Mucosa of descending colon (tissue), 3 donors: ENCODE measurements around the gene NFYA. TPM values are rescaled to one million over a fixed set of nuclear protein-coding genes. Genes with fewer than 3 reads are reported as not detected.
A peak's percentile ranks its signal among the peaks of the same experiment; 100 is the strongest.

Experiments
- ATAC-seq: fragments of 200-7000 bp; cut with Tn5 transposase; one replicate; pipeline ENCODE4 v1.9.1; 2020; ENCODE audit warnings: mild to moderate bottlenecking, moderate library complexity
- DNase-seq, 3 donors: peaks; one replicate each; pipeline ENCODE4 v3.0.0-alpha.2; 2020
- H3K36me3 ChIP-seq: fragments of 200-600 bp; one replicate; pipeline ENCODE4 v1.8.0; 2021; ENCODE audit warnings: low read depth, mild to moderate bottlenecking
- H3K4me1 ChIP-seq: fragments of 200-600 bp; one replicate; pipeline ENCODE4 v1.8.0; 2021; ENCODE audit warnings: low read depth, mild to moderate bottlenecking
- H3K4me3 ChIP-seq: fragments of 200-600 bp; one replicate; pipeline ENCODE4 v1.8.0; 2021; ENCODE audit warnings: mild to moderate bottlenecking
- H3K9me3 ChIP-seq: fragments of 200-600 bp; one replicate; pipeline ENCODE4 v1.8.0; 2021; ENCODE audit warnings: mild to moderate bottlenecking
- intact Hi-C, 2 donors: fragments of 100-400 bp; cut with DNase I in 1 of 2; cut with micrococcal nuclease in 1 of 2; formaldehyde crosslinking; loops; one replicate each; pipeline versions ENCODE4 v1.11.0 to v1.11.1; 2022; cut with DNase I, micrococcal nuclease
- long read RNA-seq, 2 donors: library from polyadenylated mRNA; unstranded; transcript quantifications; one replicate each; pipeline ENCODE4 v2.0.0, GENCODE V29; 2019 to 2021
- total RNA-seq, 3 donors: library from RNA; stranded (reverse); fragmentation: NEBNext Ultra II Directional in 2 of 3; extraction: Animal tissue kit (Norgen Biotek cat#: 25700) in 2 of 3; gene quantifications; one replicate each; pipeline versions ENCODE4 v1.2.1 to v1.2.4, GENCODE V29; 2021 to 2023
- TF ChIP-seq, protein P1 (sequence below): fragments of 200-600 bp; IDR thresholded peaks from one replicate; pipeline ENCODE4 v1.8.0; 2022; ENCODE audit warnings: antibody characterized with exemption, mild to moderate bottlenecking
- donor health status: DM: no; HTN: no; CAD: no; lungs with moderate emphysema.
- donor health status: DM: no; HTN: no; CAD: no.
- donor health status: DM: no; HTN: yes; CAD: no.

The NFYA gene
- 10 to 100 TPM; 19.0 to 20.9 (median 20.2) TPM for total RNA-seq
- long read RNA-seq, donor 1, partial matches to known transcripts, result 1 of 11 reads
- long read RNA-seq, donor 1, other reads (novel, unspliced or antisense), result 5 of 11 reads
- long read RNA-seq, donor 2, partial matches to known transcripts, result 2 of 6 reads
- long read RNA-seq, donor 2, other reads (novel, unspliced or antisense), result 2 of 6 reads

DNA sequence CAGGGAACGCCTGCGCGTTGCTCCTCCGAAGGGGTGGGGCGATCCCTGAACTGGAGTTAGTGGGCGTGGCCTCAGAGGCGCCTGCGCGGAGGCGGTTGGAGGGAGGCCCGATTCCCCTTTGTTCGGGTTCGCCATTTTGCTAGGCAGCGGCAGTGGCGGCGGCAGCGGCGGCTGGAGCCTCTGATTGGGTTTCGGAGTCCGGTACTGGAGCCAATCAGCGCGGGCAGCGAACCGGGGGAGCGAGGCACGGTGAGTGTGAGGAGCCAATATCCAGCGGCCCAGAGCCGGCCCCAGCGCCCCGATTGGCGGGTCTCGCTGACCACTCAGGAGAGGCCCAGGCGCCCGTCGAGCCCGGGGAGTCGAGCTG lies at the start of gene NFYA:
TSS of gene NFYA (plus strand) at position 139 of the 367 bp plus-strand sequence. CDS start 6,116 bp downstream, outside the sequence.
- DNase-seq (peak in 2 of 3 donors; percentile 99 to 100), ATAC-seq (peak; percentile 84)
- TF ChIP-seq, protein P1, sequence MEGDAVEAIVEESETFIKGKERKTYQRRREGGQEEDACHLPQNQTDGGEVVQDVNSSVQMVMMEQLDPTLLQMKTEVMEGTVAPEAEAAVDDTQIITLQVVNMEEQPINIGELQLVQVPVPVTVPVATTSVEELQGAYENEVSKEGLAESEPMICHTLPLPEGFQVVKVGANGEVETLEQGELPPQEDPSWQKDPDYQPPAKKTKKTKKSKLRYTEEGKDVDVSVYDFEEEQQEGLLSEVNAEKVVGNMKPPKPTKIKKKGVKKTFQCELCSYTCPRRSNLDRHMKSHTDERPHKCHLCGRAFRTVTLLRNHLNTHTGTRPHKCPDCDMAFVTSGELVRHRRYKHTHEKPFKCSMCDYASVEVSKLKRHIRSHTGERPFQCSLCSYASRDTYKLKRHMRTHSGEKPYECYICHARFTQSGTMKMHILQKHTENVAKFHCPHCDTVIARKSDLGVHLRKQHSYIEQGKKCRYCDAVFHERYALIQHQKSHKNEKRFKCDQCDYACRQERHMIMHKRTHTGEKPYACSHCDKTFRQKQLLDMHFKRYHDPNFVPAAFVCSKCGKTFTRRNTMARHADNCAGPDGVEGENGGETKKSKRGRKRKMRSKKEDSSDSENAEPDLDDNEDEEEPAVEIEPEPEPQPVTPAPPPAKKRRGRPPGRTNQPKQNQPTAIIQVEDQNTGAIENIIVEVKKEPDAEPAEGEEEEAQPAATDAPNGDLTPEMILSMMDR, result peak; percentile 30
- Histone ChIP-seq H3K4me1 (peaks cover 37% of the 10 kb centered on the region), H3K36me3 (peaks cover 7% of the 10 kb centered on the region), H3K9me3 (no peaks in the 10 kb centered on the region), H3K4me3 (peak within 1 kb of the TSS; percentile 91)
- intact Hi-C loops, result no loop called here

DNA sequence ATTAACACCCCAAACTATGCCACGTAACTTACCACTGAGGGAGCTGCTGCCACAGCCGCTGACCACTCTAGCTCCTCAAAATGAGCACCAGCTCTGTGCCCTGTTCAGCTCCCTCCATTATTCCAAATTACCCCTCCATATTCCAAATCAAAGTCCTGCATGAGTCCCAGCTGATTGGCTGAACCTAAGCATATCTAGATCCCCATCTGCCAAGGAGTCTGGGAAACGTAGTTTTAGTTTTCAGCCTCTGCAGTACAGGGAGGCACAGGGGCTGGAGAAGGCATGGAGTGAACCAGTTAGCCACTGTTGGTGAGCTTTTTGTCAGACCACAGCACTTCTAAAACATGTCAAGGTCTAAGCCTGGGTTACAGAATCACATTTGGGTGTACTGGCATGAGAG lies 49.7 kb upstream of the NFYA start:
- DNase-seq (no peak), ATAC-seq (no peak)
- TF ChIP-seq, protein P1, result no peak
- H3K4me1 ChIP-seq, result peaks cover 6% of the 10 kb centered on the region
- H3K9me3 ChIP-seq, result no peaks in the 10 kb centered on the region
- intact Hi-C loops, result loop anchor here in 1 of 2 donors (10.0 kb wide), 1 partner anchor 128 kb away; no protein-coding TSS in a partner anchor
- H3K4me3 ChIP-seq, result no peak overlapping the region
- H3K36me3 ChIP-seq, result no peaks in the 10 kb centered on the region

DNA sequence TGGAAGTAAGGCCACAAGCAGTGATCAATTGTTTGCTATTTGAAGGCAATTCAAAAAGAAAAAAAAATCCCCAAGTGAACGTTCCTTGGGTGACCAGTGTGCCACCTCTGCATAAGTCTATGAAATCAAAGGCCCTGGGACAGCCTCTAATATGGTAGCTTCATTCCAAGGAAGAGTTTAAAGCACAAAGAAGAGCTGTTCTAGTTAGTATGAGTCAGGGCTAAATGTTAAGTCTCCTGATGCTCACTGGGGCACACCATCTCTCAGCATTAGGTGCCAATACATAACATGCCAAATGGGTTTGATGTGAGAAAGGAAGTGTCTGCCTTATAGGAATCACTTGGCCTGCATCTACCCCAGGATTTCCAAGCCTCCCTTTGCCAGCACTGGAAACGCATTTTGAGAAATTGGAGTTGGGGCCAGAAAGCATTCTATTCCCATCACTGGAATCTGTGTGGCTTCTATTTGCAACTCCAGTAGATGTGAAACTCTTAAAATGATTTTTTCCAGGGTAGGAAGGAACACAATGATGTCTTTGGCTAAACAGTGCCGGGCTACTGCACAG lies 46.7 kb upstream of the NFYA start:
- no peak for DNase-seq
- no peaks in the 10 kb centered on the region for H3K9me3 ChIP-seq
- peaks cover 6% of the 10 kb centered on the region for H3K4me1 ChIP-seq
- TF ChIP-seq, protein P1, result no peak
- intact Hi-C loops, result loop anchor here in 1 of 2 donors (10.0 kb wide), 1 partner anchor 131 kb away; no protein-coding TSS in a partner anchor
- no peak overlapping the region for H3K4me3 ChIP-seq
- no peak for ATAC-seq
- no peaks in the 10 kb centered on the region for H3K36me3 ChIP-seq

DNA sequence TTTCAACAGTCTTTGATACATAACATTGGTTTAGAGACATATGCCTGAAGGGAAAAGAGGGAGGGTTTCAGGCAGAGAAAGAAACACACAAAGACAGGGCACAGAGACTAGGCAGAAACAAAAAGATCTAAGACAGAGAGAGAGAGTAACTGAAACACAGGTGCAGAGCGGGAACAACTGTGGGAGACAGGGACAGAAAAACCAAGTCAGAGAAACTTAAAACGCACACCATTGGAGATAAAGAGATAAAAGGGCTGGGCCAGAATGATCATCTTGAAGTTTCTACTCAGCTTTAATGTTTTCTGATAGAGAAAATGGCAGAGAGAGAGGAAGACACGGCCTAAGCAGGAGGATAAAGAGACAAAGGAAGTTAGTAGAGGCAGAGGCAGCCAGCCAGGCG lies 45.5 kb upstream of the NFYA start:
- Histone ChIP-seq H3K4me3 (no peak overlapping the region), H3K4me1 (peaks cover 6% of the 10 kb centered on the region), H3K36me3 (no peaks in the 10 kb centered on the region), H3K9me3 (no peaks in the 10 kb centered on the region)
- no peak for DNase-seq
- intact Hi-C loops, result loop anchor here in 1 of 2 donors (10.0 kb wide), 1 partner anchor 132 kb away; no protein-coding TSS in a partner anchor
- TF ChIP-seq, protein P1, result no peak
- no peak for ATAC-seq

DNA sequence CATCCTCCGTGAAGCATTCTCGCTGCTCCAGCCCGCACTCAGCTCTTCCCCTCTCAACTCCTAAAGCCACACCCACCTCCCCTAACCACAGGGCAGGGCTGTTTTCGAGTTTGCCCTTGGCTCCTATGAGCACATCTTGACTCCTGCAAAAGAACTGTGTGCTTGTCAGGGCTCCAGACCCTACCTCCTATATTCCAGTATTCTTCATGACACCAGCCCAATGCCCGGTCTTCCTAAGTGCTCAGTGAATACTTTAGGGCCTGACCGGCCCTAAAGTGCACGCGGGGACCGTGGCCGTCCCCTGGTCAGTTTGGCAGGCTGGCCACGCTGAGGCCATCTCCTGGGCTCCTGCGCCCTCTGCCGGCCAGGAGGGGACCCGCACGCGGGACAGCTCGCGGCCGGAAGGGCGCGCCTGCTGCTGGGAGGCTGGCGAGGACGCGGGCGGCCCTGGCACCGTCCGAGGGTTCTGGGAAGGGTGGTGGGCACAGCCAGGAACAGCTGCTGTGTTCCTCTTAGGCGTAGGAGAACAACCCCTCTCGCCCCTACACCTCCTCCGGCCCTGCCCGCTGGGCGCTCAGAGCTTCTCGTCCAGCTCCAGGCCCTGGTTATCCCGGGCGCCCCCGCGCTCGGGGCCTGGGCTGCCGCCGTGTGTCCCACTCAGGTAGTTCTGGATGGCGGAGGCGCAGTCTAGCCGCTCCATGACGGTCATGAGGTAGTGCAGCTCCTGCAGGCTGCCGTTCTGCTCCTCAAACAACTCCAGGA lies 44.8 kb upstream of the NFYA start:
- TF ChIP-seq, protein P1, result peak; percentile 99
- ATAC-seq, result peak; percentile 98
- intact Hi-C loops, result loop anchor here in 1 of 2 donors (10.0 kb wide), 1 partner anchor 133 kb away; no protein-coding TSS in a partner anchor
- Histone ChIP-seq H3K36me3 (no peaks in the 10 kb centered on the region), H3K9me3 (no peaks in the 10 kb centered on the region), H3K4me1 (peaks cover 6% of the 10 kb centered on the region), H3K4me3 (no peak overlapping the region)
- peak; percentile 85 to 94 (median 92) for DNase-seq
